BLaER1 (cell line): ENCODE data around the gene SHISAL1.

Source experiments
- H3K27ac ChIP-seq: shearing (Covaris generic); formaldehyde crosslinking; 2 replicates; pipeline ENCODE4 v1.8.1; 2022
- H3K27me3 ChIP-seq: shearing (Covaris generic); formaldehyde crosslinking; 2 replicates; pipeline ENCODE4 v1.8.1; 2022
- H3K36me3 ChIP-seq: shearing (Covaris generic); formaldehyde crosslinking; 2 replicates; pipeline ENCODE4 v1.8.1; 2022
- H3K4me1 ChIP-seq: shearing (Covaris generic); formaldehyde crosslinking; 2 replicates; pipeline ENCODE4 v1.8.1; 2022
- H3K4me2 ChIP-seq: shearing (Covaris generic); formaldehyde crosslinking; 2 replicates; pipeline ENCODE4 v1.8.1; 2022
- H3K4me3 ChIP-seq: shearing (Covaris generic); formaldehyde crosslinking; 2 replicates; pipeline ENCODE4 v1.8.1; 2022
- H3K9ac ChIP-seq: shearing (Covaris generic); formaldehyde crosslinking; 2 replicates; pipeline ENCODE4 v1.8.1; 2022
- H3K9me3 ChIP-seq: shearing (Covaris generic); formaldehyde crosslinking; 2 replicates; pipeline ENCODE4 v1.8.1; 2022
- H4K20me1 ChIP-seq: shearing (Covaris generic); formaldehyde crosslinking; 2 replicates; pipeline ENCODE4 v1.8.1; 2022
- Cebpa-rat ChIP-seq: shearing (Covaris generic); IDR thresholded peaks from 2 replicates; pipeline ENCODE4 v1.8.1; 2022

The SHISAL1 gene

DNA sequence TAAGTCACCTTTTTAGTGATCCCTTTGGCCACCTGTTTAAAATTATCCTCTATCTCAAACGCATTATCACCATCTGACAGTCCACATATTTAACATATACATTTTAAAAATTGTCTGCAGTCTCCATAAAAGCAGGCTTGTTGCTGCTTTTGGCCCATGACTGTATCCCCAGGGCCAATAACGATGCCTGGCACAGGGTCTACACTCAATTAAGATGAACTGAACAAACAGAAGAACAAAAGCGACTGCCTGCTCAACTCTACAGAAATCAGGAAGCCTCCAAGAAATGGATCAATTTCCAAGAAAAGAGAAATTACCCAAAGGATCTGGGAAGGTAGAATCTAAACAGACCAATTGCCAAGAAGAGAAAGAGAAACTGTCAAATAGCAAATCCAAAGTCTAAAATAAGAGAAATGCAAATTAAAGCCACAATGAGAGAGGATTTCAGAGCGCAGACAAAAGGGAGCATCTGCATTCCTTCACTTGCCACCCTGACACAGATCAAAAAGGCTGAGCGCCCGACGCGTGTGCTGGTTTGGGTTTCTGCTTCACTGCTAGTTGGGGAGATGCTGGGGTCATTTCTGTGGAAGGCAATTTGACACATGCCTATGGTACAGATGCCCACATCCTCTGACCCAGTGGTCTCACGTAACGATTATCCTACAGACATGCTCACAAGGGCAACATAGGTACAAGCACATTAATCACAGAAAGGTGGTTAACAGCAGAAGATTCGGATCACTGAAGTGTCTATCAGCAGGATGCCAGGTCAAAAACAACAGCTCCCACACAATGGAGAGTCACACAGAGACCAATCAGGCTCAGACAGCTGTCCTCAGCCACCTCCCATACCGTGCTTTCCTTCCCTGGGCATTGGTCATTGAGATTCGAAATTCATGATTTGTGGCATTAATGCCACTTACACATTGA, 55.9 kb downstream of the SHISAL1 start:
- Histone ChIP-seq H3K4me1 (peaks cover 11% of the 10 kb centered on the region; the same call in 1 of the 2 replicates), H3K36me3 (no peaks in the 10 kb centered on the region), H3K9me3 (no peaks in the 10 kb centered on the region), H3K4me3 (no peak overlapping the region), H4K20me1 (no peaks in the 10 kb centered on the region; the same call in 1 of the 2 replicates), H3K27me3 (no peaks in the 10 kb centered on the region), H3K9ac (no peak overlapping the region), H3K4me2 (no peak overlapping the region), H3K27ac (no peak overlapping the region)
- TF ChIP-seq Cebpa-rat: no peak

DNA sequence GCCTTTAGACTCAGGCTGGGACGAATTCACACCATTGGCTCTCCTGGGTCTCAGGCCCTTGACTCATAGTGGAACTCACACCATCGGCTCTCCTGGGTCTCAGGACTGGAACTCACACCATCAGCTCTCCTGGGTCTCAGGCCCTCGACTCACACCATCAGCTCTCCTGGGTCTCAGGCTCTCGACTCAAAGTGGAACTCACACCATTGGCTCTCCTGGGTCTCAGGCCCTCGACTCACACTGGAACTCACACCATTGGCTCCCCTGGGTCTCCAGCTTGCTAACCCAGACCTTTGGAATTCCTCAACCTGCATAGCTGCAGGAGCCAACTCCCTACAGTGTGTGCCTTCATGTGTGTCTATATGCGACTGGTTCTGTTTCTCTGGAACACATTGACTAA, 56.7 kb downstream of the SHISAL1 start:
- Histone ChIP-seq H3K9me3 (no peaks in the 10 kb centered on the region; the same call in 1 of the 2 replicates), H4K20me1 (no peaks in the 10 kb centered on the region; the same call in 1 of the 2 replicates), H3K4me3 (no peak overlapping the region), H3K36me3 (no peaks in the 10 kb centered on the region), H3K9ac (no peak overlapping the region), H3K4me2 (no peak overlapping the region), H3K27ac (no peak overlapping the region), H3K27me3 (no peaks in the 10 kb centered on the region), H3K4me1 (peaks cover 11% of the 10 kb centered on the region; the same call in 1 of the 2 replicates)
- TF ChIP-seq Cebpa-rat: no peak

GRCh38 chr22:44254811-44255210, 57.9 kb downstream of the SHISAL1 start:
- Histone ChIP-seq H4K20me1 (no peaks in the 10 kb centered on the region; the same call in 1 of the 2 replicates), H3K4me3 (no peak overlapping the region), H3K4me1 (peaks cover 10% of the 10 kb centered on the region; the same call in 1 of the 2 replicates), H3K27me3 (no peaks in the 10 kb centered on the region), H3K4me2 (no peak overlapping the region), H3K36me3 (no peaks in the 10 kb centered on the region), H3K9ac (no peak overlapping the region), H3K9me3 (peaks cover 13% of the 10 kb centered on the region), H3K27ac (no peak overlapping the region)
- TF ChIP-seq Cebpa-rat: no peak

DNA sequence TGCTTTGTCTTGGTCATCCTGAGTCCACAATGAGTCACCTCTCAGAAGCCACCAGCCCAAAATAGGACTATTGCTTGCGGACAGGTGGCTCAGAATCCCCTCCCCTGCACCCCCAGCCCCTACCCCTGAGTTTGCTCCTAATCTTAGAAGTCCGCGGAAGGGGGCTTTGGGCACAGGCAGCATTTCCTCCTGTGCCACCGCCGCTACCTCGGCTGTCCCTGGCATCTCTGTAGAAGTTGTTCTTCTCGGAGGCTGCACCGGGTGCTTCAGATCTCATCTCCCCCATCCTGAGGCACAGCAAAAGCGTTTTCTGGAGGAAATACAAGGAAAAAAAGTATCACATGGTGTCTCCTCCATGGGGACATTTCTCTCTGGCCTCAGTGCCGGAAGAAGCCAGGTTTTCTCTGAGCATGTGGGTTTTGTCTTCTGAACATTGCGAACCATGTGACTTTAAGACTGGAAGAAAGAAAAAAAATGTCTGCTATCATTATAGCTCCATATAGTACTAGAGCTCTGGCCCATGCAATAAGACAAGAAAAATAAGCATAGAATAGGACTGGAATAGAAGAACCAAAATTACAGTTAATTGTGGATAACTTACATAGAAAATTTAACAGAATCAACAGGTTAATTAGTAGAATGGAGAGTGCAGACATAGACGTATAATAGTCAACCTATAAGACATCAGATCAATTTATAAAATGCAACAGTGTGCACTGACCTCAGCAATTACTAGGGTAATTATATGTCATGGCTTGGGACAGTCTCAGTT, 63.2 kb downstream of the SHISAL1 start:
- no peak for TF ChIP-seq Cebpa-rat
- Histone ChIP-seq H3K4me3 (no peak overlapping the region), H3K4me2 (no peak overlapping the region), H3K9me3 (peaks cover 33% of the 10 kb centered on the region), H4K20me1 (no peaks in the 10 kb centered on the region), H3K36me3 (no peaks in the 10 kb centered on the region), H3K27ac (no peak overlapping the region), H3K9ac (no peak overlapping the region), H3K4me1 (peaks cover 11% of the 10 kb centered on the region), H3K27me3 (no peaks in the 10 kb centered on the region)

DNA sequence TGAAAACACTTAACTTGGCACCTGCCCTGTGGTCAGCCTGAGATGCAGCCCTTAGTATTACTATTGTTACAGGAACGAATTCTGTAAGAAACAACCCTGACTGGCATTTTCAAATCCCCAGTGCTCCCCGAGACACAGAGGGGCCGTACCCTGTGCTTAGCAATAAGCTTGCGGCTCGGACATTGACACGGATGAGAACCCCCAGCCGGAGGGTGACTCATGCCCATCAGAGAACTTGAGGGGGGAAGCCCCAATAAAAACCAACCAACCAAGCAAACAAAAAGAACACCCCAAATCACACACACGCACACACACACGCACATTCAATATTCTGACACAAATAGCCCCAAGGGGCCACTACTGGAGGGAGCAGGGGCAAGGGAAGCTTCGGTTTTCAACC, 63.8 kb downstream of the SHISAL1 start:
- peaks cover 33% of the 10 kb centered on the region for H3K9me3 ChIP-seq
- H3K4me1 ChIP-seq: peaks cover 11% of the 10 kb centered on the region
- no peak overlapping the region for H3K9ac ChIP-seq
- TF ChIP-seq Cebpa-rat: no peak
- no peak overlapping the region for H3K4me3 ChIP-seq
- no peak overlapping the region for H3K4me2 ChIP-seq
- no peak overlapping the region for H3K27ac ChIP-seq
- no peaks in the 10 kb centered on the region for H3K36me3 ChIP-seq
- no peaks in the 10 kb centered on the region for H3K27me3 ChIP-seq
- no peaks in the 10 kb centered on the region for H4K20me1 ChIP-seq

GRCh38 chr22:44247923-44248892, 64.5 kb downstream of the SHISAL1 start:
- H4K20me1 ChIP-seq: no peaks in the 10 kb centered on the region
- no peak overlapping the region for H3K4me2 ChIP-seq
- peaks cover 11% of the 10 kb centered on the region for H3K4me1 ChIP-seq
- no peaks in the 10 kb centered on the region for H3K27me3 ChIP-seq
- no peak overlapping the region for H3K4me3 ChIP-seq
- H3K9ac ChIP-seq: no peak overlapping the region
- H3K36me3 ChIP-seq: no peaks in the 10 kb centered on the region
- H3K9me3 ChIP-seq: peaks cover 33% of the 10 kb centered on the region
- H3K27ac ChIP-seq: no peak overlapping the region
- no peak for TF ChIP-seq Cebpa-rat

- H3K27me3 ChIP-seq: no peaks in the 10 kb centered on the region
- no peak for TF ChIP-seq Cebpa-rat
- peaks cover 11% of the 10 kb centered on the region for H3K4me1 ChIP-seq
- no peaks in the 10 kb centered on the region for H3K36me3 ChIP-seq
- peak overlapping the region; percentile 54 for H3K4me2 ChIP-seq
- H3K9ac ChIP-seq: no peak overlapping the region
- H3K27ac ChIP-seq: no peak overlapping the region
- H3K4me3 ChIP-seq: no peak overlapping the region
- H4K20me1 ChIP-seq: no peaks in the 10 kb centered on the region
- H3K9me3 ChIP-seq: peaks cover 33% of the 10 kb centered on the region
These were observed 65.4 kb downstream of the SHISAL1 start for GRCh38 chr22:44247346-44247745.

- H3K9me3 ChIP-seq: peaks cover 33% of the 10 kb centered on the region
- no peaks in the 10 kb centered on the region for H3K36me3 ChIP-seq
- H3K4me2 ChIP-seq: peak overlapping the region; percentile 54
- peaks cover 11% of the 10 kb centered on the region for H3K4me1 ChIP-seq
- H3K4me3 ChIP-seq: no peak overlapping the region
- H3K27me3 ChIP-seq: no peaks in the 10 kb centered on the region
- H3K9ac ChIP-seq: no peak overlapping the region
- H3K27ac ChIP-seq: no peak overlapping the region
- no peak for TF ChIP-seq Cebpa-rat
- no peaks in the 10 kb centered on the region for H4K20me1 ChIP-seq
These were observed 66.0 kb downstream of the SHISAL1 start for GRCh38 chr22:44246615-44247326.
